HUES48 (cell line): ENCODE results near the gene FCRL1.

Experiments used
- H3K27ac ChIP-seq: one replicate; pipeline ENCODE4 v1.7.0; 2013; ENCODE audit warnings: low read depth, low read length, inconsistent platforms
- H3K27me3 ChIP-seq: 2 replicates; pipeline ENCODE4 v1.6.1; 2013; ENCODE audit warnings: mild to moderate bottlenecking, low read length; ENCODE audit not compliant: control insufficient read depth, insufficient read depth
- H3K36me3 ChIP-seq: 2 replicates; pipeline ENCODE4 v1.6.1; 2013; ENCODE audit warnings: low read length; ENCODE audit not compliant: control insufficient read depth, insufficient read depth
- H3K4me1 ChIP-seq: 2 replicates; pipeline ENCODE4 v1.6.1; 2013; ENCODE audit warnings: mild to moderate bottlenecking, low read length; ENCODE audit not compliant: control insufficient read depth, insufficient read depth
- H3K4me3 ChIP-seq: 2 replicates; pipeline ENCODE4 v1.5.1; 2013; ENCODE audit warnings: mild to moderate bottlenecking, low read depth, low read length
- H3K9ac ChIP-seq: 2 replicates; pipeline ENCODE4 v1.6.1; 2013; ENCODE audit warnings: mild to moderate bottlenecking, low read depth, low read length, moderate library complexity
- H3K9me3 ChIP-seq: 2 replicates; pipeline ENCODE4 v1.6.1; 2013; ENCODE audit warnings: low read length; ENCODE audit not compliant: control insufficient read depth, insufficient read depth

FCRL1 gene, protein sequence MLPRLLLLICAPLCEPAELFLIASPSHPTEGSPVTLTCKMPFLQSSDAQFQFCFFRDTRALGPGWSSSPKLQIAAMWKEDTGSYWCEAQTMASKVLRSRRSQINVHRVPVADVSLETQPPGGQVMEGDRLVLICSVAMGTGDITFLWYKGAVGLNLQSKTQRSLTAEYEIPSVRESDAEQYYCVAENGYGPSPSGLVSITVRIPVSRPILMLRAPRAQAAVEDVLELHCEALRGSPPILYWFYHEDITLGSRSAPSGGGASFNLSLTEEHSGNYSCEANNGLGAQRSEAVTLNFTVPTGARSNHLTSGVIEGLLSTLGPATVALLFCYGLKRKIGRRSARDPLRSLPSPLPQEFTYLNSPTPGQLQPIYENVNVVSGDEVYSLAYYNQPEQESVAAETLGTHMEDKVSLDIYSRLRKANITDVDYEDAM

DNA sequence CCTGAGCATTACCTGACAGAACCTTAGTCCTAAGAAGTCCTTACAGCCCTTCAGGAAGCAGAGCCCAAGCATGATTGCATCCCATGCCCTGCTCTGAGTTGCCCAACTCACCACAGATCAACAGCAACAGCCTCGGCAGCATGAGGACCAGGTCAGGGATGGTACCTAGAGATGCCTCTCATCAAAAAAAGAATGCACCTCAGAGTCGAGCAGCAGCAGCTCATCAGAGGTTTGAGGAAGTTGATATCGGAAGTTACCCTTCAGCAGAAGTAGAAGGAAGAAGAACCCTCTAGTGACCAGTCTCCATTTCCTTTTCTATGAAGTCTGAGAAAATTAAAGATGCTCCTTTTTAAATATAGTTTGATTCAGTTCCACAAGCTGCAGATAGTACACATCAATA, at the start of gene FCRL1:
TSS of gene FCRL1 (minus strand) at position 225 of the 400 bp plus-strand sequence. CDS start at position 142, 83 bp downstream.
- Histone ChIP-seq H3K9me3 (no peaks in the 10 kb centered on the region), H3K36me3 (no peaks in the 10 kb centered on the region), H3K4me3 (no peak within 1 kb of the TSS), H3K4me1 (no peaks in the 10 kb centered on the region), H3K27ac (no peak within 1 kb of the TSS), H3K27me3 (no peaks in the 10 kb centered on the region), H3K9ac (no peak within 1 kb of the TSS)

DNA sequence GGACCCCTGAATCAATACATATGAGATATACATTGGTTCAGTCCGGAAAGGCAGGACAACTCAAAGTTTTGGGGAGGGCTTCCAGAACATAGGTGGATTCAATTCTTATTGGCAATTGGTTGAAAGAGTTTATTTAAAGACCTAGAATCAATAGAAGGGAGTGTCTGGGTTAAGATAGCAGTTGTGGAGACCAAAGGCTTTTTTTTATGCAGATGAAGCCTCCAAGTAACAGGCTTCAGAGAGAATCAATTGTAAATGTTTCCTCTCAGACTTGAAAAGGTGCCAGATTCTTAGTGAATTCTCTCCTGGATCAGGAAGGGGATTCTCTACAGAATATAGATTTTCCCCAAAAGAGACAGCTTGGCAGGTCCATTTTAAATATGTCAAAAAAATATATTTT, 48.7 kb upstream of the FCRL1 start:
- Histone ChIP-seq H3K4me3 (no peak overlapping the region), H3K9ac (no peak overlapping the region), H3K36me3 (no peaks in the 10 kb centered on the region), H3K27me3 (no peaks in the 10 kb centered on the region), H3K27ac (peak overlapping the region; percentile 10), H3K4me1 (peaks cover 25% of the 10 kb centered on the region), H3K9me3 (peaks cover 10% of the 10 kb centered on the region; the same call in 1 of the 2 replicates)

DNA sequence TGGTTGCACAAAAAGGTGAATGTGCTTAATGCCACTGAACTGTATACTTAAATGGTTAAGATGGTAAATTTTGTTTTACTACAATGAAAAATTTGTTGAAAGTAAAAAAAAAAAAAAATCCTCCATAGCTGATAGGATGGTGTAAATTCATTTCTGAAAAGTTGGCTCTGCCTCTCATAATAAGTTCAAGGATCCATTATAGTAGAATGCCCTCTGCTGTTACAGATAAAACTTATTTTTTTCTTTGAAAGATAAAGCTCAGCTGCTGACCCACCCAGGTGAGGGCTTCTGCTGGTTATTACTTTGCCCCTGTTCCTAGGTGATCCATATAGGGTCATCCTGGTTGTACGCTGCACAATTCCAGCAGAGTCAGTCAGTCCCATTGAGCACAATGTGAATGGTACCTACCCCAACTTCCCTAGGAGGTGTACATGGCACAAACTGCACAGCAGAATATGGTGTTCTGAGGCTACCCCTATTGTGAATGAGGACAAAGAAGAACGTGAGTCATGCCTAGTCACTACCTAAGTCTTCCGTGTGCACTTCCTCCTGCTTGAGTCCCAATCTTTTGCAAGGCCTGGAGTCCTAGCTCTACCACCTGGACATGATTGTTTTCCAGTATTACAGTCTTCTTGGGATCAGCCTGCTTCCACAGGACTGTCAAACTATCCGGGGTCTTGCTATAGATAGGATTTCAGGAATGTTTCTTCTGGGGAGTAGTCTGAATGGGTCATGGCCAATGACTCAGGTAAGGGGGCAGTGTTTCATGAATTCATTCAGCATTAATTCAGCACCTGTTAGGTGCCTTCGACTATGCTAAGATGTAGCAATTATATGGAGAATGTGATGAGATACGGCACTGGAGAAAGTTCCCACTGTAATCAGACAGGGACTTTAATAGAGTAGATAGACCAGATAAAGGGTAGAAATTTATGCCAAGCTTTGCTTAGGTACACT, 42.5 kb upstream of the FCRL1 start:
- Histone ChIP-seq H3K9me3 (no peaks in the 10 kb centered on the region), H3K9ac (no peak overlapping the region), H3K36me3 (no peaks in the 10 kb centered on the region), H3K27ac (no peak overlapping the region), H3K27me3 (no peaks in the 10 kb centered on the region), H3K4me1 (no peaks in the 10 kb centered on the region), H3K4me3 (no peak overlapping the region)

DNA sequence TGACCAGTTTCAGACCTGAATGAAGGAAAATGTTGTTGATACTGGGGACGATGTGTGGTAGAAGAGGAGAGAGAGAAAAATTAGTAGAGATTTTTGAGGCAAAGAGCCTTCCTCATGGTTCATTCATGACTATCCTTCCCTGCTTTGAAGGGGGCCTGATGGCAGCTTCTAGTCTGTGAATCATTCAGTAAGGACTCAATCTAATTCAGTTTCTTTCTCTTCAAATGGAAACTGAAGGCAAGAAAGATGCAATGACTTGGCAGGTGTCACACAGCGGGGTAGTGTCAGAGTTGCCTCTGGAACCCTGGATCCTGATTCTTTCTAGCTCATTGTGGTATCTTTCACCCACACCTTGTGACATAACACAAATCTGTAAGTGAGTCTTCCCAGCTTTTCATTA, 36.6 kb upstream of the FCRL1 start:
- Histone ChIP-seq H3K4me1 (no peaks in the 10 kb centered on the region), H3K27ac (no peak overlapping the region), H3K9me3 (no peaks in the 10 kb centered on the region), H3K36me3 (no peaks in the 10 kb centered on the region), H3K27me3 (no peaks in the 10 kb centered on the region), H3K4me3 (no peak overlapping the region), H3K9ac (no peak overlapping the region)

GRCh38 chr1:157852476-157852875, 32.6 kb upstream of the FCRL1 start:
- no peaks in the 10 kb centered on the region for H3K27me3 ChIP-seq
- no peak overlapping the region for H3K9ac ChIP-seq
- H3K36me3 ChIP-seq = no peaks in the 10 kb centered on the region
- no peak overlapping the region for H3K27ac ChIP-seq
- H3K4me1 ChIP-seq = no peaks in the 10 kb centered on the region
- no peaks in the 10 kb centered on the region for H3K9me3 ChIP-seq
- H3K4me3 ChIP-seq = no peak overlapping the region

DNA sequence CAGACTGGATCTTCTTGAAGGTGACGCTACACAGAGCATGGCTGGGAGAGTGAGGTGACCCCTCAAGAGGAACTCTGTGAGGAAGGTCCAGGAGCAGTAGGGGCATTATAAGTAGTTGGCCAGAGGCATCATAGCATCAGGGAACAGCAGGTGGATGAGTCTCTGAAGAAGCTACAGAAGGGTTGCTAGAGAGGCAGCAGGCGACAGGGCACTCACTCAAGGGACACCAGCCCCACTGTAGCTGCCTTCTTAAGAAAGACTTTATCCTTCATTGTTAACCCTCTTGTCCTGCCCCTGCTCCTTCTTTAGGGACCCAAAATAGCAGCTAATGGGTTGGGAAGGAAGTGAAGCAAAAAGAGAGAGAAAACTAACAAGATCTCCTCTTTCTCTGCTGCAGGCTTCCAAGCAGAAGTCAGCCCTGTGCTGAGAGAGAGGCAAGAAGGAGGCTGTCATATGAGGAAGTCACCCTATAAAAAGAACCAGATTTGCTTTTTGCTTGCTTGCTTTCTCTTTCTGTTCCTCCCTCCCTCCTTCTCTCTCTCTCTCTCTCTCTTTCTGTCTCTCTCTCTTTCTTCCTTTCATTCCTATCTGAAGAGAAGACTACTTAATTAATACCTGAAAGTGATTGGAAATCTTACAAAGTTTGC, 29.4 kb upstream of the FCRL1 start:
- no peak overlapping the region for H3K4me3 ChIP-seq
- no peak overlapping the region for H3K9ac ChIP-seq
- H3K27ac ChIP-seq = no peak overlapping the region
- no peaks in the 10 kb centered on the region for H3K9me3 ChIP-seq
- H3K4me1 ChIP-seq = no peaks in the 10 kb centered on the region
- no peaks in the 10 kb centered on the region for H3K27me3 ChIP-seq
- H3K36me3 ChIP-seq = no peaks in the 10 kb centered on the region

DNA sequence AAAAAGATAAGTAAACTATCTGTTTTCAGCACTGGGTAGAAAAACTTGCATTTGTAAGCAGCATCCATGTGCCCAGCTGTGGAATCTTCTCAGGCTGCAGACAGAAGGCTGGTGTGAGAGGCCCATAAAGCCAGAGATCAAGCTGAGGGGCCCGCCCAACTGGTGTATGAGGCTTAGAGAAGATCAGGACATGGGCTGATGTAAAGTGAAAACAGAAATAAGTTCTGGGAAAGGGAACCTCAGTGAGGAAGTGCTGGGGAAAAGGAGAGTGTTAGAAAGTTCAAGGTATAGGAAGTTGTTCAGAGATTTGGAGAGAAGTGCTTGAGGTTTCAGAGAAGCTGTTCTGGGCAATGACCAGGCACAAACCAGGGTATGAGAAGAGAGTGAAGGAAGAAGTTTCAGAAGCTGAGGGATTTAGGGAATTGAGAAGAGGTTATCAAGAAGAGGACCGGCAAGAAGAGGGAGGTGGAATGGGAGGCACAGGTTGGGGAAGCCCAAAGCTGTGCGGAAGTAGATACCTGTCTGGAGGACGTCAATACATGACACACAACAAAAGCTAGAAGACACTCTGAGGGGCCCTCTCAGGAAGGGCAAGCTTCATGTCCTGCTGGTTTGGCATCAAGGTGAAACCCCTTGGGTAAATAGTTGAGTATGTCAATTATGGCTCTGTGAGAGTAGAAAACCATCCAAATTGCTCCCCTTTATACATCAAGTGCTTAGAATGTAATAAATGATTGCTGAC, 24.3 kb upstream of the FCRL1 start:
- Histone ChIP-seq H3K27ac (no peak overlapping the region), H3K9ac (no peak overlapping the region), H3K4me3 (no peak overlapping the region), H3K36me3 (no peaks in the 10 kb centered on the region), H3K9me3 (no peaks in the 10 kb centered on the region), H3K4me1 (no peaks in the 10 kb centered on the region), H3K27me3 (no peaks in the 10 kb centered on the region)

DNA sequence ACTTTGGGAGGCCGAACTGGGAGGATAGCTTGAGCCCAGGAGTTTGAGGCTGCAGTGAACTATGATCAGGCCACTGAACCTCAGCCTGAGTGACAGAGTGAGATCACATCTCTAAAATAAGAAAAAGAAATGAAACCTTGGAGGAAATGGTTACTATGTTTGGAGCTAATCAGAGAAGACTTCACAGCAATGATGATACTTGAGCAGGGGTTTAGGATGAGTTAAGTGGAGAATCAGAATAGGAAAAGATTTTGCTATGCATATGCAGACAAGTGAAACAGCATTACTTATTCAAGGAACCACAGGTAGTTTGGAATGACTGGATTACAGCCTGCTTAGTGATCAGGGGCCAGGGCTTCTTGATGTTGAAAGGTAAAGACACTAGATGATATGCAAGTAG, 23.0 kb upstream of the FCRL1 start:
- H3K9me3 ChIP-seq = no peaks in the 10 kb centered on the region
- H3K27me3 ChIP-seq = no peaks in the 10 kb centered on the region
- H3K27ac ChIP-seq = no peak overlapping the region
- no peaks in the 10 kb centered on the region for H3K36me3 ChIP-seq
- H3K4me1 ChIP-seq = no peaks in the 10 kb centered on the region
- H3K9ac ChIP-seq = no peak overlapping the region
- H3K4me3 ChIP-seq = no peak overlapping the region

GRCh38 chr1:157841708-157842107, 21.8 kb upstream of the FCRL1 start, which contains the start of gene CD5L:
CD5L (minus strand) TSS chr1:157841808; CDS start chr1:157841701, 107 bp downstream.
- no peak within 1 kb of the TSS for H3K9ac ChIP-seq
- no peak within 1 kb of the TSS for H3K27ac ChIP-seq
- H3K36me3 ChIP-seq = no peaks in the 10 kb centered on the region
- H3K4me3 ChIP-seq = no peak within 1 kb of the TSS
- no peaks in the 10 kb centered on the region for H3K4me1 ChIP-seq
- no peaks in the 10 kb centered on the region for H3K27me3 ChIP-seq
- no peaks in the 10 kb centered on the region for H3K9me3 ChIP-seq

GRCh38 chr1:157838966-157839365, 19.0 kb upstream of the FCRL1 start:
- H3K27me3 ChIP-seq = no peaks in the 10 kb centered on the region
- H3K4me1 ChIP-seq = no peaks in the 10 kb centered on the region

More at GRCh38 chr1:157838966-157839365, 19.0 kb upstream of the FCRL1 start:
- Histone ChIP-seq H3K9ac (no peak overlapping the region), H3K36me3 (no peaks in the 10 kb centered on the region), H3K9me3 (no peaks in the 10 kb centered on the region), H3K4me3 (no peak overlapping the region), H3K27ac (no peak overlapping the region)
